Vagina (tissue), 2 donors: ENCODE results near the gene CNDP1. TPM values are rescaled to one million over a fixed set of nuclear protein-coding genes. Genes with fewer than 3 reads are reported as not detected.
A peak's percentile ranks its signal among the peaks of the same experiment; 100 is the strongest.

Source experiments
- DNase-seq, 2 donors: peaks; one replicate each; pipeline ENCODE4 v3.0.0-alpha.2; 2017; ENCODE audit errors: extremely low spot score in 2 of 2
- H3K27ac ChIP-seq: fragments of 200-600 bp; sonication (generic); one replicate; pipeline ENCODE4 v1.5.1; 2019
- H3K27me3 ChIP-seq: fragments of 200-600 bp; sonication (generic); one replicate; pipeline ENCODE4 v1.5.1; 2019
- H3K36me3 ChIP-seq, 2 donors: fragments of 200-600 bp; sonication (generic); one replicate each; pipeline ENCODE4 v1.5.1; 2017 to 2019
- H3K4me1 ChIP-seq: fragments of 200-600 bp; sonication (generic); one replicate; pipeline ENCODE4 v1.5.1; 2019
- H3K4me3 ChIP-seq, 2 donors: fragments of 200-600 bp; sonication (generic); 1 replicate in 1 of 2; 2 replicates in 1 of 2; pipeline ENCODE4 v1.5.1; 2016 to 2019
- H3K9me3 ChIP-seq: fragments of 200-600 bp; sonication (generic); one replicate; pipeline ENCODE4 v1.5.1; 2019
- POLR2A ChIP-seq, 2 donors: fragments of 450-650 bp; IDR thresholded peaks; one replicate each; pipeline ENCODE4 v1.6.1; 2017; ENCODE audit warnings: antibody characterized with exemption in 2 of 2, mild to moderate bottlenecking in 2 of 2, moderate library complexity in 2 of 2
- POLR2AphosphoS5 ChIP-seq, 2 donors: sonication (generic); formaldehyde crosslinking; IDR thresholded peaks; one replicate each; pipeline ENCODE4 v1.9.0; 2017; ENCODE audit warnings: antibody characterized with exemption in 2 of 2, mild to moderate bottlenecking in 2 of 2, low read depth in 1 of 2; ENCODE audit not compliant: insufficient read depth in 1 of 2
- intact Hi-C: fragments of 100-400 bp; cut with DNase I; formaldehyde crosslinking; loops from one replicate; pipeline ENCODE4 v1.15.1; 2023
- total RNA-seq: library from RNA; depleted of rRNA; stranded (reverse); fragments of >200 nt; gene quantifications from one replicate; pipeline ENCODE4 v1.2.3, GENCODE V29; 2016
- TF ChIP-seq, protein P1 (sequence below), 3 experiments: fragments of 450-650 bp in 2 of 3; fragments of 200-600 bp in 1 of 3; sonication (generic) in 1 of 3; IDR thresholded peaks; one replicate each; pipeline ENCODE4 v1.5.1; 2017 to 2019; ENCODE audit warnings: antibody characterized with exemption in 3 of 3, mild to moderate bottlenecking in 2 of 3, moderate library complexity in 2 of 3

Gene CNDP1
- total RNA-seq, 1 donor from 2014 or later = 9.8 TPM

DNA sequence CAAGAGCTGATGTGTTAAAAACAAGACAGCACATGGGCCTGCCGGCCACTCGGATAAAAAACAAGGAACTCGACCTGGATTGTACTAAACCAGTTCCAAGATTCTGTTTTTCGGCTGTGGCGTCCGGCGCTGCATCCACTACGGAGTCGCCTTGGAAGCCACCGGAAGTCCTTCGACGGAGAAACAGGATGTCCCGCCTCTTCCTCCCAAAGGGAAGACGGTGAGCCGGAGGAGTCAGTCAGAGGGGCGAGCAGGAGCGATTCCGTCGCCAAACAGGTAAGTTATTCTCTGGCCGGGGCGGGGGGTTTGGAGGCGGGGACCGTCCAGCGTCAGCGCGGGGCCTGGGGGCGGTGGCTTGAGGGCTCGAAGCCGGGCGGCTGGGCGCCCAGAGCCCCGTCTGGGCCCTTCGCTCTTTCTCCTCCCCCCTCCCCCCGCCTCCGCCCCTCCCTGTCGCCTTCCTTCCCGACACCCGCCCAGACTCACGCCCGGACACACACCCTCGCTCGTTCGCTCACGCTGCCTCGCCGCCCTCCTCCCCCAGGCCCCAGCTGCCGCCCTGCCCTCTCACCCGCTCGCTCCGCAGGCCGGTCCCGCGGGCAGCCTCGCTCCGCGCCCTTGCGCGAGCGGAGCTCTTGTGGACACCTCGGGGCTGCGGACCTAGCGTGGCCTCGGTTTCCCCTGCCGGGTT is 63.5 kb downstream of the CNDP1 start, which contains the start of gene ZNF407:
TSS of gene ZNF407 (plus strand) at position 209 of the 688 bp plus-strand sequence. CDS start 33,150 bp downstream, outside the sequence.
- TF ChIP-seq POLR2AphosphoS5 (IDR thresholded peaks at IDR 0.05; ENCODE audit: insufficient read depth in 1 of 2, low read depth in 1 of 2) = peak; percentile 49 to 76
- no peak for TF ChIP-seq POLR2A (IDR thresholded peaks at IDR 0.05)
- intact Hi-C loops = loop anchor here (5.0 kb wide), 1 partner anchor 101 kb away; the partner anchor contains the start of gene CNDP2
- H3K36me3 ChIP-seq = peaks cover 0 to 4% of the 10 kb centered on the region in 2 donors

DNA sequence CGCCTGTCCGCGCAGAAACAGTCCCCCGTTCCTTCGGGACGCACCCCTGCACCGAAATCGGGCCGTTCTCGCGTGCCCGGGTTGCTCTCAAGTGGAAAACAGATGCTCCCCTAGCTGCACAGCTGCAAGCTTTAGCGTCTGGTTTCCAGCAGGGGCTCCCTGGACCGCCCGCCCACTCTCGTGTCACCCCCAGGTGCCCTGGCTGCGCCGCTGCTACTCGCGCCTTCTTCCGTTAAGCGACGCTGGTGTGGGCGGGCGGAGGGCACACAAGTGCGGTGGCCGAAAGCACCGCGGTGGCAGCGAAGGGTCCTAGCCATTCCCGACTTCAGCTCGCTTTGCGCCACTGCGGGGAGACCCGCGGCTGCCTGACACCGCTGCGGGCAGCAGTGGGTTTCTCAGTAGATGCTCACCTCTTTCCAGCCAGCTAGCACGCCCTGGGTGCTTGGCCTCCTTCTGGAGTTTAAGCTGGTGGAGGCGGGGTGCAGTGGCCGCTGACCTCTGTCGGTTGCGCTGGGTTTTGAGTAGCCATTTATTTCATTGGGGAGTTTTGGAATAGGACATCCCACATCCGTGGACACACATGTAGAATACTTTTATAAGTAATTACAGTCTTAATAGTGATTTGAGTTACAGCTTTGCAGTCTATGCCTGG is 64.2 kb downstream of the CNDP1 start:
- peaks cover 37% of the 10 kb centered on the region for H3K4me1 ChIP-seq
- H3K27ac ChIP-seq = peak overlapping the region; percentile 93
- H3K4me3 ChIP-seq = peak overlapping the region; percentile 89 to 95
- no peaks in the 10 kb centered on the region for H3K36me3 ChIP-seq
- intact Hi-C loops = loop anchor here (5.0 kb wide), 1 partner anchor 101 kb away; the partner anchor contains the start of gene CNDP2
- no peaks in the 10 kb centered on the region for H3K9me3 ChIP-seq
- TF ChIP-seq, protein P1, sequence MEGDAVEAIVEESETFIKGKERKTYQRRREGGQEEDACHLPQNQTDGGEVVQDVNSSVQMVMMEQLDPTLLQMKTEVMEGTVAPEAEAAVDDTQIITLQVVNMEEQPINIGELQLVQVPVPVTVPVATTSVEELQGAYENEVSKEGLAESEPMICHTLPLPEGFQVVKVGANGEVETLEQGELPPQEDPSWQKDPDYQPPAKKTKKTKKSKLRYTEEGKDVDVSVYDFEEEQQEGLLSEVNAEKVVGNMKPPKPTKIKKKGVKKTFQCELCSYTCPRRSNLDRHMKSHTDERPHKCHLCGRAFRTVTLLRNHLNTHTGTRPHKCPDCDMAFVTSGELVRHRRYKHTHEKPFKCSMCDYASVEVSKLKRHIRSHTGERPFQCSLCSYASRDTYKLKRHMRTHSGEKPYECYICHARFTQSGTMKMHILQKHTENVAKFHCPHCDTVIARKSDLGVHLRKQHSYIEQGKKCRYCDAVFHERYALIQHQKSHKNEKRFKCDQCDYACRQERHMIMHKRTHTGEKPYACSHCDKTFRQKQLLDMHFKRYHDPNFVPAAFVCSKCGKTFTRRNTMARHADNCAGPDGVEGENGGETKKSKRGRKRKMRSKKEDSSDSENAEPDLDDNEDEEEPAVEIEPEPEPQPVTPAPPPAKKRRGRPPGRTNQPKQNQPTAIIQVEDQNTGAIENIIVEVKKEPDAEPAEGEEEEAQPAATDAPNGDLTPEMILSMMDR (IDR thresholded peaks at IDR 0.05) = no peak
- no peak for TF ChIP-seq POLR2AphosphoS5 (IDR thresholded peaks at IDR 0.05; ENCODE audit: insufficient read depth in 1 of 2, low read depth in 1 of 2)
- no peak for TF ChIP-seq POLR2A (IDR thresholded peaks at IDR 0.05)
- no peak for DNase-seq
- H3K27me3 ChIP-seq = no peaks in the 10 kb centered on the region

More for the DNA sequence above, 63.5 kb downstream of the CNDP1 start, which contains the start of gene ZNF407:
- Histone ChIP-seq H3K4me3 (peak within 1 kb of the TSS; percentile 89 to 95), H3K27ac (peak within 1 kb of the TSS; percentile 93), H3K27me3 (no peaks in the 10 kb centered on the region), H3K4me1 (peaks cover 37% of the 10 kb centered on the region), H3K9me3 (no peaks in the 10 kb centered on the region)
- peak in 1 of 2 donors; percentile 95 for DNase-seq

DNA sequence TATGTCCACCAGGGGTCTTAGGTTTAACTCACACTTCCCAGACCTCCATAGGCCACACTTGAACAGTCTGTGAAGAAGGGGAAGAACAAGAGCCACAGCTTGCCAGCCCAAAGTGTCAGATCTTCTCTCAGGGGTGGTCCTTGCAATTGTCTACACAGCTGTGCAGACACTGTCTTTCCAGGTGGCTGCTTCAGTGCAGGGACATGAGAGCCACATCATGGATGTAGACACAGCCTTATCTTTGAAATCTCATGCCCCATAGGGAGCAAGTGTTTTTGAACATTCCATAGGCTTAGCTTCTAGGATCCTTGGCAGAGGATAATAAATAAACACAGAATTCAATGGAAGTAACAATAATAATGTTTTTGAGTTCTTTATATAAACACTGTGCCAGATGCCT is 70.1 kb downstream of the CNDP1 start:
- Histone ChIP-seq H3K27me3 (no peaks in the 10 kb centered on the region), H3K4me3 (no peak overlapping the region), H3K9me3 (no peaks in the 10 kb centered on the region), H3K36me3 (no peaks in the 10 kb centered on the region), H3K4me1 (peaks cover 13% of the 10 kb centered on the region), H3K27ac (no peak overlapping the region)
- TF ChIP-seq, protein P1 (IDR thresholded peaks at IDR 0.05) = no peak
- no peak for TF ChIP-seq POLR2A (IDR thresholded peaks at IDR 0.05)
- intact Hi-C loops = no loop called here
- DNase-seq = no peak

DNA sequence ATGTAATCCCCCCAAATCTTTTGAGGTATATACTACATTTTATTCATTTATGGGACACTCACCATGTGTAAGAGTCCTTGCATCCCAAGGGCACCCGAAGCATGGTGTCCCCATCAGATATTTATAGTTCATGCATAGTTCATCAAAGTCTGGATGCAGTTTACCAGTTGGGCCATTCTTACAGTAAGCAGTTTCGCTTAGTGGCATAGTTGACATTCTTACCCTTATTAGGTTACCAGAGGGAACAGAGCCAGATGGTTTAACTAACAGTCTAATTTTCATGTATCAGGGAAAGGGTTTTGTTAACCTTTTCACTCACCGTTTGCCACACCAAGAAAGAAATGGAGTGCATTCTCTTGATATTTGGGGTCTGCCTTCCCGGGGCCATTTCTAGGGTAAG is 70.5 kb downstream of the CNDP1 start:
- Histone ChIP-seq H3K4me1 (peaks cover 12% of the 10 kb centered on the region), H3K27ac (no peak overlapping the region), H3K27me3 (no peaks in the 10 kb centered on the region), H3K4me3 (no peak overlapping the region), H3K36me3 (no peaks in the 10 kb centered on the region), H3K9me3 (no peaks in the 10 kb centered on the region)
- no peak for DNase-seq
- intact Hi-C loops = no loop called here
- TF ChIP-seq POLR2AphosphoS5 (IDR thresholded peaks at IDR 0.05; ENCODE audit: insufficient read depth in 1 of 2, low read depth in 1 of 2) (no peak), POLR2A (IDR thresholded peaks at IDR 0.05) (no peak)
- TF ChIP-seq, protein P1 (IDR thresholded peaks at IDR 0.05) = no peak

DNA sequence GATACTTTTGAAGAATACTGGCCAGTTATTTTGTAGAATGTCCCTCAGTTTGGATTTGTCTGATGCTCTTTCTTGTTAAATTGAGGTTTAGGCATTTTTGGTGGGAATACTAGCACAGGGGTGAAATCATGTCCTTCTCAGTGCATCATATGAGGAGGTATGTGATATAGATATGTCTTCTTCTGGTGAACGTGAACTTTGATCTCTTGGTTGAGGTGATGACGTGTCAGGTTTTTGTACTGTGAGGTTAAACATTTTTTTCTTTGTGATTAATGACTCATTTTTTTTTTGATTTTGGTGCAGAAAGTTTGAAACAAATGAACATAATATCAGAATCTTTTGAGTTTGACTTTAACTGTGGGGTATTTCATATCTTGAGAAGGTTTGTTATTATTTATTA is 74.4 kb downstream of the CNDP1 start:
- intact Hi-C loops = no loop called here
- no peak overlapping the region for H3K27ac ChIP-seq
- H3K36me3 ChIP-seq = no peaks in the 10 kb centered on the region
- H3K27me3 ChIP-seq = no peaks in the 10 kb centered on the region
- no peak for DNase-seq
- H3K9me3 ChIP-seq = no peaks in the 10 kb centered on the region
- H3K4me1 ChIP-seq = peaks cover 7% of the 10 kb centered on the region
- H3K4me3 ChIP-seq = no peak overlapping the region
- no peak for TF ChIP-seq POLR2A (IDR thresholded peaks at IDR 0.05)
- no peak for TF ChIP-seq POLR2AphosphoS5 (IDR thresholded peaks at IDR 0.05; ENCODE audit: insufficient read depth in 1 of 2, low read depth in 1 of 2)
